Measurements from ENCODE around the gene EHHADH. TPM values are rescaled to one million over a fixed set of nuclear protein-coding genes. Genes with fewer than 3 reads are reported as not detected.

Gene EHHADH
- total and polyA plus RNA-seq, 2 experiments from 2014 or later, result 2.5 to 6.0 TPM

DNA sequence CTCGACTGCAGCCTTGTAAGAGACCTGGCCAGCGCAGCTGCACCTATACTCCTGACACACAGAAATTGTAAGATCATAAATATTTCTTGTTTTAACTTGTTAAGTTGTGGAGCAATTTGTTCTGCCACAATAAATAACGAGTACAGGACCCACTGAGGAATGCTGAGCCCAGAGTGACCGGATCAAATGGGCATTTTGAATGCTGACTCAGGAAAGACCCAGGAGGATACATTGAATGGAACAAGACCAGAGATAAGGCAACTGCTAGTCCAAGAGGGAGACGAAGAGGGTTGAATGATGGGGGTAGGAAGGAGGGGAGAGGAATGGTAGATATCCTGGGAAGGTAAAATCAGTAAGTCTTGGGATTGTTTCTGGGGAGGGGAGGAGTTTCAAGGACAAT is 92.1 kb downstream of the EHHADH start:
- H3K27ac Mint-ChIP-seq, result no peak overlapping the region
- H3K4me1 Mint-ChIP-seq, result peaks cover 8% of the 10 kb centered on the region

More for the DNA sequence above, 92.1 kb downstream of the EHHADH start:
- peak overlapping the region; percentile 87; the same call in 1 of the 2 replicates for H2AFZ ChIP-seq
- Mint-ChIP-seq H3K27me3 (ENCODE audit: insufficient read depth, low read depth, poor library complexity) (peaks cover 2% of the 10 kb centered on the region), H3K36me3 (ENCODE audit: low read depth) (no peaks in the 10 kb centered on the region), H3K4me3 (no peak overlapping the region), H3K9me3 (no peaks in the 10 kb centered on the region)
- H3K27ac ChIP-seq (ENCODE audit: low read depth), result no peak overlapping the region
- no peak overlapping the region for H3K4me3 ChIP-seq
- H3K4me1 ChIP-seq (ENCODE audit: insufficient read depth), result no peaks in the 10 kb centered on the region
- H3K27me3 ChIP-seq (ENCODE audit: insufficient read depth), result no peaks in the 10 kb centered on the region
- H3K9me2 ChIP-seq (ENCODE audit: insufficient read depth), result peaks cover 8% of the 10 kb centered on the region; the same call in 1 of the 2 replicates
- H4K20me1 ChIP-seq (replicated peaks; ENCODE audit: insufficient read depth), result no peaks in the 10 kb centered on the region
- no peaks in the 10 kb centered on the region for H3K79me2 ChIP-seq (replicated peaks; ENCODE audit: insufficient read depth)
- no peak for ATAC-seq
- H3K36me3 ChIP-seq (ENCODE audit: insufficient read depth), result no peaks in the 10 kb centered on the region
- no peak overlapping the region for H3K4me2 ChIP-seq
- no peak for TF ChIP-seq ZNF114 (CRISPR knock-in tag; IDR thresholded peaks at IDR 0.05)
- TF ChIP-seq JUNB (IDR thresholded peaks at IDR 0.05; ENCODE audit: unreplicated experiment), result no peak
- TF ChIP-seq, protein P1, sequence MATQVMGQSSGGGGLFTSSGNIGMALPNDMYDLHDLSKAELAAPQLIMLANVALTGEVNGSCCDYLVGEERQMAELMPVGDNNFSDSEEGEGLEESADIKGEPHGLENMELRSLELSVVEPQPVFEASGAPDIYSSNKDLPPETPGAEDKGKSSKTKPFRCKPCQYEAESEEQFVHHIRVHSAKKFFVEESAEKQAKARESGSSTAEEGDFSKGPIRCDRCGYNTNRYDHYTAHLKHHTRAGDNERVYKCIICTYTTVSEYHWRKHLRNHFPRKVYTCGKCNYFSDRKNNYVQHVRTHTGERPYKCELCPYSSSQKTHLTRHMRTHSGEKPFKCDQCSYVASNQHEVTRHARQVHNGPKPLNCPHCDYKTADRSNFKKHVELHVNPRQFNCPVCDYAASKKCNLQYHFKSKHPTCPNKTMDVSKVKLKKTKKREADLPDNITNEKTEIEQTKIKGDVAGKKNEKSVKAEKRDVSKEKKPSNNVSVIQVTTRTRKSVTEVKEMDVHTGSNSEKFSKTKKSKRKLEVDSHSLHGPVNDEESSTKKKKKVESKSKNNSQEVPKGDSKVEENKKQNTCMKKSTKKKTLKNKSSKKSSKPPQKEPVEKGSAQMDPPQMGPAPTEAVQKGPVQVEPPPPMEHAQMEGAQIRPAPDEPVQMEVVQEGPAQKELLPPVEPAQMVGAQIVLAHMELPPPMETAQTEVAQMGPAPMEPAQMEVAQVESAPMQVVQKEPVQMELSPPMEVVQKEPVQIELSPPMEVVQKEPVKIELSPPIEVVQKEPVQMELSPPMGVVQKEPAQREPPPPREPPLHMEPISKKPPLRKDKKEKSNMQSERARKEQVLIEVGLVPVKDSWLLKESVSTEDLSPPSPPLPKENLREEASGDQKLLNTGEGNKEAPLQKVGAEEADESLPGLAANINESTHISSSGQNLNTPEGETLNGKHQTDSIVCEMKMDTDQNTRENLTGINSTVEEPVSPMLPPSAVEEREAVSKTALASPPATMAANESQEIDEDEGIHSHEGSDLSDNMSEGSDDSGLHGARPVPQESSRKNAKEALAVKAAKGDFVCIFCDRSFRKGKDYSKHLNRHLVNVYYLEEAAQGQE (IDR thresholded peaks at IDR 0.05; ENCODE audit: unreplicated experiment), result no peak
- TF ChIP-seq EZH2phosphoT487 (IDR thresholded peaks at IDR 0.05; ENCODE audit: unreplicated experiment), result no peak
- no peak for TF ChIP-seq EZH2 (IDR thresholded peaks at IDR 0.05; ENCODE audit: low read depth, unreplicated experiment)
- TF ChIP-seq CREB1 (CRISPR knock-in tag; IDR thresholded peaks at IDR 0.05; ENCODE audit: low read depth), result no peak
- no peak for TF ChIP-seq STAT1 (IDR thresholded peaks at IDR 0.05; ENCODE audit: unreplicated experiment)
- no peak for TF ChIP-seq POLR2AphosphoS5 (IDR thresholded peaks at IDR 0.05; ENCODE audit: low read depth)
- TF ChIP-seq NANOG (IDR thresholded peaks at IDR 0.05; ENCODE audit: borderline replicate concordance), result no peak
- TF ChIP-seq, protein P2, sequence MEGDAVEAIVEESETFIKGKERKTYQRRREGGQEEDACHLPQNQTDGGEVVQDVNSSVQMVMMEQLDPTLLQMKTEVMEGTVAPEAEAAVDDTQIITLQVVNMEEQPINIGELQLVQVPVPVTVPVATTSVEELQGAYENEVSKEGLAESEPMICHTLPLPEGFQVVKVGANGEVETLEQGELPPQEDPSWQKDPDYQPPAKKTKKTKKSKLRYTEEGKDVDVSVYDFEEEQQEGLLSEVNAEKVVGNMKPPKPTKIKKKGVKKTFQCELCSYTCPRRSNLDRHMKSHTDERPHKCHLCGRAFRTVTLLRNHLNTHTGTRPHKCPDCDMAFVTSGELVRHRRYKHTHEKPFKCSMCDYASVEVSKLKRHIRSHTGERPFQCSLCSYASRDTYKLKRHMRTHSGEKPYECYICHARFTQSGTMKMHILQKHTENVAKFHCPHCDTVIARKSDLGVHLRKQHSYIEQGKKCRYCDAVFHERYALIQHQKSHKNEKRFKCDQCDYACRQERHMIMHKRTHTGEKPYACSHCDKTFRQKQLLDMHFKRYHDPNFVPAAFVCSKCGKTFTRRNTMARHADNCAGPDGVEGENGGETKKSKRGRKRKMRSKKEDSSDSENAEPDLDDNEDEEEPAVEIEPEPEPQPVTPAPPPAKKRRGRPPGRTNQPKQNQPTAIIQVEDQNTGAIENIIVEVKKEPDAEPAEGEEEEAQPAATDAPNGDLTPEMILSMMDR (conservative IDR thresholded peaks at IDR 0.05; ENCODE audit: low read depth in 2 of 2), result no peak
- TF ChIP-seq, protein P3, sequence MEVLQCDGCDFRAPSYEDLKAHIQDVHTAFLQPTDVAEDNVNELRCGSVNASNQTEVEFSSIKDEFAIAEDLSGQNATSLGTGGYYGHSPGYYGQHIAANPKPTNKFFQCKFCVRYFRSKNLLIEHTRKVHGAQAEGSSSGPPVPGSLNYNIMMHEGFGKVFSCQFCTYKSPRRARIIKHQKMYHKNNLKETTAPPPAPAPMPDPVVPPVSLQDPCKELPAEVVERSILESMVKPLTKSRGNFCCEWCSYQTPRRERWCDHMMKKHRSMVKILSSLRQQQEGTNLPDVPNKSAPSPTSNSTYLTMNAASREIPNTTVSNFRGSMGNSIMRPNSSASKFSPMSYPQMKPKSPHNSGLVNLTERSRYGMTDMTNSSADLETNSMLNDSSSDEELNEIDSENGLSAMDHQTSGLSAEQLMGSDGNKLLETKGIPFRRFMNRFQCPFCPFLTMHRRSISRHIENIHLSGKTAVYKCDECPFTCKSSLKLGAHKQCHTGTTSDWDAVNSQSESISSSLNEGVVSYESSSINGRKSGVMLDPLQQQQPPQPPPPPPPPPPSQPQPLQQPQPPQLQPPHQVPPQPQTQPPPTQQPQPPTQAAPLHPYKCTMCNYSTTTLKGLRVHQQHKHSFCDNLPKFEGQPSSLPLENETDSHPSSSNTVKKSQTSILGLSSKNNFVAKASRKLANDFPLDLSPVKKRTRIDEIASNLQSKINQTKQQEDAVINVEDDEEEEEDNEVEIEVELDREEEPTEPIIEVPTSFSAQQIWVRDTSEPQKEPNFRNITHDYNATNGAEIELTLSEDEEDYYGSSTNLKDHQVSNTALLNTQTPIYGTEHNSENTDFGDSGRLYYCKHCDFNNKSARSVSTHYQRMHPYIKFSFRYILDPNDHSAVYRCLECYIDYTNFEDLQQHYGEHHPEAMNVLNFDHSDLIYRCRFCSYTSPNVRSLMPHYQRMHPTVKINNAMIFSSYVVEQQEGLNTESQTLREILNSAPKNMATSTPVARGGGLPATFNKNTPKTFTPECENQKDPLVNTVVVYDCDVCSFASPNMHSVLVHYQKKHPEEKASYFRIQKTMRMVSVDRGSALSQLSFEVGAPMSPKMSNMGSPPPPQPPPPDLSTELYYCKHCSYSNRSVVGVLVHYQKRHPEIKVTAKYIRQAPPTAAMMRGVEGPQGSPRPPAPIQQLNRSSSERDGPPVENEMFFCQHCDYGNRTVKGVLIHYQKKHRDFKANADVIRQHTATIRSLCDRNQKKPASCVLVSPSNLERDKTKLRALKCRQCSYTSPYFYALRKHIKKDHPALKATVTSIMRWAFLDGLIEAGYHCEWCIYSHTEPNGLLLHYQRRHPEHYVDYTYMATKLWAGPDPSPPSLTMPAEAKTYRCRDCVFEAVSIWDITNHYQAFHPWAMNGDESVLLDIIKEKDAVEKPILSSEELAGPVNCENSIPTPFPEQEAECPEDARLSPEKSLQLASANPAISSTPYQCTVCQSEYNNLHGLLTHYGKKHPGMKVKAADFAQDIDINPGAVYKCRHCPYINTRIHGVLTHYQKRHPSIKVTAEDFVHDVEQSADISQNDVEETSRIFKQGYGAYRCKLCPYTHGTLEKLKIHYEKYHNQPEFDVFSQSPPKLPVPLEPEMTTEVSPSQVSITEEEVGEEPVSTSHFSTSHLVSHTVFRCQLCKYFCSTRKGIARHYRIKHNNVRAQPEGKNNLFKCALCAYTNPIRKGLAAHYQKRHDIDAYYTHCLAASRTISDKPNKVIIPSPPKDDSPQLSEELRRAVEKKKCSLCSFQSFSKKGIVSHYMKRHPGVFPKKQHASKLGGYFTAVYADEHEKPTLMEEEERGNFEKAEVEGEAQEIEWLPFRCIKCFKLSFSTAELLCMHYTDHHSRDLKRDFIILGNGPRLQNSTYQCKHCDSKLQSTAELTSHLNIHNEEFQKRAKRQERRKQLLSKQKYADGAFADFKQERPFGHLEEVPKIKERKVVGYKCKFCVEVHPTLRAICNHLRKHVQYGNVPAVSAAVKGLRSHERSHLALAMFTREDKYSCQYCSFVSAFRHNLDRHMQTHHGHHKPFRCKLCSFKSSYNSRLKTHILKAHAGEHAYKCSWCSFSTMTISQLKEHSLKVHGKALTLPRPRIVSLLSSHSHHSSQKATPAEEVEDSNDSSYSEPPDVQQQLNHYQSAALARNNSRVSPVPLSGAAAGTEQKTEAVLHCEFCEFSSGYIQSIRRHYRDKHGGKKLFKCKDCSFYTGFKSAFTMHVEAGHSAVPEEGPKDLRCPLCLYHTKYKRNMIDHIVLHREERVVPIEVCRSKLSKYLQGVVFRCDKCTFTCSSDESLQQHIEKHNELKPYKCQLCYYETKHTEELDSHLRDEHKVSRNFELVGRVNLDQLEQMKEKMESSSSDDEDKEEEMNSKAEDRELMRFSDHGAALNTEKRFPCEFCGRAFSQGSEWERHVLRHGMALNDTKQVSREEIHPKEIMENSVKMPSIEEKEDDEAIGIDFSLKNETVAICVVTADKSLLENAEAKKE (CRISPR knock-in tag; IDR thresholded peaks at IDR 0.05), result no peak
- no peak for TF ChIP-seq ZNF331 (CRISPR knock-in tag; IDR thresholded peaks at IDR 0.05; ENCODE audit: low read depth)
- TF ChIP-seq, protein P4, sequence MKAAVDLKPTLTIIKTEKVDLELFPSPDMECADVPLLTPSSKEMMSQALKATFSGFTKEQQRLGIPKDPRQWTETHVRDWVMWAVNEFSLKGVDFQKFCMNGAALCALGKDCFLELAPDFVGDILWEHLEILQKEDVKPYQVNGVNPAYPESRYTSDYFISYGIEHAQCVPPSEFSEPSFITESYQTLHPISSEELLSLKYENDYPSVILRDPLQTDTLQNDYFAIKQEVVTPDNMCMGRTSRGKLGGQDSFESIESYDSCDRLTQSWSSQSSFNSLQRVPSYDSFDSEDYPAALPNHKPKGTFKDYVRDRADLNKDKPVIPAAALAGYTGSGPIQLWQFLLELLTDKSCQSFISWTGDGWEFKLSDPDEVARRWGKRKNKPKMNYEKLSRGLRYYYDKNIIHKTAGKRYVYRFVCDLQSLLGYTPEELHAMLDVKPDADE (IDR thresholded peaks at IDR 0.05), result no peak
- H3F3A ChIP-seq (replicated peaks; ENCODE audit: low read depth), result no peaks in the 10 kb centered on the region
- DNase-seq (ENCODE audit: low spot score), result no peak

All from GM23338 (cell line).